Measurements from ENCODE around the gene POLR3A. TPM values are rescaled to one million over a fixed set of nuclear protein-coding genes. Genes with fewer than 3 reads are reported as not detected.

Gene POLR3A
- total RNA-seq, 2 experiments from 2014 or later = 16.3 to 21.5 TPM

- no peak for DNase-seq (ENCODE audit: low spot score)
- no peak overlapping the region for H3K4me3 ChIP-seq (ENCODE audit: low read depth, low read length, poor library complexity, severe bottlenecking)
- no peak for TF ChIP-seq EZH2phosphoT487 (IDR thresholded peaks at IDR 0.05; ENCODE audit: borderline replicate concordance, low read depth, low read length)
- no peak for TF ChIP-seq CTCF (conservative IDR thresholded peaks at IDR 0.05; ENCODE audit: low read length)
- H3K9me3 ChIP-seq (ENCODE audit: low read length) = no peaks in the 10 kb centered on the region
- no peaks in the 10 kb centered on the region for H3K4me1 ChIP-seq (ENCODE audit: insufficient read depth, low read length, poor library complexity, severe bottlenecking)
- POLR2A ChIA-PET = interaction anchor here (0.5 kb wide), 1 partner anchor 905 kb away, joined by 6 read pairs; no protein-coding TSS in a partner anchor
- no peak overlapping the region for H3K4me2 ChIP-seq (ENCODE audit: low read length)
- no peaks in the 10 kb centered on the region for H3K9me2 ChIP-seq (ENCODE audit: insufficient read depth, low read length)
- H2AFZ ChIP-seq (ENCODE audit: low read length) = no peak overlapping the region
- H4K20me1 ChIP-seq (ENCODE audit: insufficient read depth, low read length) = no peaks in the 10 kb centered on the region
- H3K36me3 ChIP-seq (ENCODE audit: insufficient read depth, low read length) = no peaks in the 10 kb centered on the region
- intact Hi-C loops (cut with micrococcal nuclease; ENCODE audit: unreplicated experiment) = no loop called here
- H3K79me2 ChIP-seq (ENCODE audit: insufficient read depth, low read depth, low read length) = no peaks in the 10 kb centered on the region
- H3K27ac ChIP-seq (ENCODE audit: low read depth, low read length, poor library complexity, severe bottlenecking) = no peak overlapping the region
- BruUV-seq (replicated peaks) = no TSS peak
- CTCF ChIA-PET (ENCODE audit: unreplicated experiment) = interaction anchor here (0.5 kb wide), 1 partner anchor 24 kb away, joined by 4 read pairs; no protein-coding TSS in a partner anchor
These were observed 92.4 kb downstream of the POLR3A start for GRCh38 chr10:77936697-77937567.

GRCh38 chr10:77932016-77932715, 97.1 kb downstream of the POLR3A start:
- Histone ChIP-seq H3K4me1 (ENCODE audit: insufficient read depth, low read length, poor library complexity, severe bottlenecking) (no peaks in the 10 kb centered on the region), H2AFZ (ENCODE audit: low read length) (no peak overlapping the region), H3K9me3 (ENCODE audit: low read length) (no peaks in the 10 kb centered on the region), H4K20me1 (ENCODE audit: insufficient read depth, low read length) (no peaks in the 10 kb centered on the region), H3K36me3 (ENCODE audit: insufficient read depth, low read length) (no peaks in the 10 kb centered on the region), H3K79me2 (ENCODE audit: insufficient read depth, low read depth, low read length) (no peaks in the 10 kb centered on the region), H3K27ac (ENCODE audit: low read depth, low read length, poor library complexity, severe bottlenecking) (no peak overlapping the region), H3K9me2 (ENCODE audit: insufficient read depth, low read length) (no peaks in the 10 kb centered on the region), H3K4me2 (ENCODE audit: low read length) (no peak overlapping the region), H3K4me3 (ENCODE audit: low read depth, low read length, poor library complexity, severe bottlenecking) (no peak overlapping the region)
- DNase-seq (ENCODE audit: low spot score) = no peak
- TF ChIP-seq EZH2phosphoT487 (IDR thresholded peaks at IDR 0.05; ENCODE audit: borderline replicate concordance, low read depth, low read length) (no peak), CTCF (conservative IDR thresholded peaks at IDR 0.05; ENCODE audit: low read length) (no peak)
- intact Hi-C loops (cut with micrococcal nuclease; ENCODE audit: unreplicated experiment) = no loop called here
- BruUV-seq (replicated peaks) = no TSS peak
- POLR2A ChIA-PET = no interaction called here
- CTCF ChIA-PET (ENCODE audit: unreplicated experiment) = no interaction called here

Measured in OCI-LY7 (cell line).